SU-DHL-6 (cell line): Measurements from ENCODE around the gene ZNF138.
"Not testable (repeated sequence)": the region's sequence is repeated elsewhere in the genome, so short reads cannot be mapped to it uniquely, and the experiment has no call there.

Experiments used
- H2AFZ ChIP-seq: fragments of 200-600 bp; sonication (generic); 2 replicates; pipeline ENCODE4 v1.6.1; 2014; ENCODE audit warnings: low read depth, mild to moderate bottlenecking, moderate library complexity, mixed read lengths, antibody characterized with exemption, low read length; ENCODE audit not compliant: severe bottlenecking
- H3F3A ChIP-seq: fragments of 200-600 bp; shearing (Covaris generic); 2 replicates; pipeline ENCODE4 v1.6.0; 2016; ENCODE audit warnings: antibody characterized with exemption, mild to moderate bottlenecking; ENCODE audit not compliant: insufficient read depth
- H3K27ac ChIP-seq: fragments of 200-600 bp; sonication (generic); 2 replicates; pipeline ENCODE4 v1.5.1; 2016; ENCODE audit warnings: low read depth, mild to moderate bottlenecking, low read length, moderate library complexity, mixed read lengths
- H3K27me3 ChIP-seq: fragments of 200-600 bp; sonication (generic), shearing (Covaris generic); 2 replicates; pipeline ENCODE4 v1.6.0; 2014; ENCODE audit warnings: mild to moderate bottlenecking, low read length
- H3K36me3 ChIP-seq: fragments of 200-600 bp; sonication (generic); 2 replicates; pipeline ENCODE4 v1.6.1; 2014; ENCODE audit warnings: mild to moderate bottlenecking, low read length, mixed read lengths
- H3K4me2 ChIP-seq: fragments of 300-600, 200-600 bp; shearing (Covaris generic), sonication (generic); 2 replicates; pipeline ENCODE4 v1.6.0; 2014; ENCODE audit warnings: low read length, low read depth, mild to moderate bottlenecking; ENCODE audit not compliant: poor library complexity, severe bottlenecking
- H3K4me3 ChIP-seq: fragments of 200-600 bp; sonication (generic); 2 replicates; pipeline ENCODE4 v1.5.1; 2014; ENCODE audit warnings: antibody characterized with exemption, low read length, mild to moderate bottlenecking, mixed read lengths; ENCODE audit not compliant: insufficient read depth, poor library complexity, severe bottlenecking
- H3K79me2 ChIP-seq: fragments of 200-600 bp; sonication (generic); 2 replicates; pipeline ENCODE4 v1.6.1; 2014; ENCODE audit warnings: mild to moderate bottlenecking, low read length, moderate library complexity; ENCODE audit not compliant: insufficient read depth
- H3K9ac ChIP-seq: fragments of 200-600 bp; sonication (generic); 2 replicates; pipeline ENCODE4 v1.7.0; 2014; ENCODE audit warnings: mild to moderate bottlenecking, low read length
- H3K9me2 ChIP-seq: fragments of 200-600 bp; sonication (generic); replicated peaks from 2 replicates; pipeline ENCODE4 v1.6.1; 2014; ENCODE audit warnings: low read length; ENCODE audit not compliant: insufficient read depth
- H3K9me3 ChIP-seq: fragments of 200-600 bp; sonication (generic); 2 replicates; pipeline ENCODE4 v1.6.1; 2014; ENCODE audit warnings: low read length, mixed read lengths; ENCODE audit not compliant: insufficient read depth
- H4K20me1 ChIP-seq: fragments of 200-600 bp; sonication (generic); 2 replicates; pipeline ENCODE4 v1.6.1; 2014; ENCODE audit warnings: low read depth, mild to moderate bottlenecking, antibody characterized with exemption, low read length, moderate library complexity, mixed read lengths
- EZH2phosphoT487 ChIP-seq: fragments of 200-600 bp; sonication (generic), shearing (Covaris generic); conservative IDR thresholded peaks from 2 replicates; pipeline ENCODE4 v1.6.1; 2018; ENCODE audit warnings: mild to moderate bottlenecking, antibody characterized with exemption, low read length, moderate library complexity, mixed read lengths
- TF ChIP-seq, protein P1 (sequence below): fragments of 200-600 bp; sonication (generic); IDR thresholded peaks from one replicate; pipeline ENCODE4 v1.5.1; 2017; ENCODE audit warnings: antibody characterized with exemption, mild to moderate bottlenecking, low read length, moderate library complexity; ENCODE audit not compliant: insufficient read depth, poor library complexity, severe bottlenecking

ZNF138 gene

DNA sequence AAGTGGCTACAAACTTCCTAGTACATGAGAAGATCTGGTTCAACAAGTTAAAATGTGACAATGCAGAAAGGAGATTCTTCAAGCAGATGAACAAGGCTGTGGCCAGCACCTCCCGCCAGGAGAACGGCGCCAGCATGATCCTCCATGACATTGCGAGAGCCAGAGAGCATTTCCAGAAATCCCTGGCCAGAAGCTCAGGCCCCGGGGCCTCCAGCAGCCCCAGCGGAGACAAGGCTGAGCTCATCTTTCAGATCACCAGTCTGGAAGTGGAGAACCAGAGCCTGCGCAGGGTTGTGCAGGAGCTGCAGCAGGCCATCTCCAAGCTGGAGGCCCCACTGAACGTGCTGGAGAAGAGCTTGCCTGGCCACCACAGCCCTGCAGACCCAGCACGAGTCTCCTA lies 68.8 kb downstream of the ZNF138 start:
- H3F3A ChIP-seq: no peaks in the 10 kb centered on the region
- no peaks in the 10 kb centered on the region for H3K27me3 ChIP-seq
- TF ChIP-seq, protein P1, sequence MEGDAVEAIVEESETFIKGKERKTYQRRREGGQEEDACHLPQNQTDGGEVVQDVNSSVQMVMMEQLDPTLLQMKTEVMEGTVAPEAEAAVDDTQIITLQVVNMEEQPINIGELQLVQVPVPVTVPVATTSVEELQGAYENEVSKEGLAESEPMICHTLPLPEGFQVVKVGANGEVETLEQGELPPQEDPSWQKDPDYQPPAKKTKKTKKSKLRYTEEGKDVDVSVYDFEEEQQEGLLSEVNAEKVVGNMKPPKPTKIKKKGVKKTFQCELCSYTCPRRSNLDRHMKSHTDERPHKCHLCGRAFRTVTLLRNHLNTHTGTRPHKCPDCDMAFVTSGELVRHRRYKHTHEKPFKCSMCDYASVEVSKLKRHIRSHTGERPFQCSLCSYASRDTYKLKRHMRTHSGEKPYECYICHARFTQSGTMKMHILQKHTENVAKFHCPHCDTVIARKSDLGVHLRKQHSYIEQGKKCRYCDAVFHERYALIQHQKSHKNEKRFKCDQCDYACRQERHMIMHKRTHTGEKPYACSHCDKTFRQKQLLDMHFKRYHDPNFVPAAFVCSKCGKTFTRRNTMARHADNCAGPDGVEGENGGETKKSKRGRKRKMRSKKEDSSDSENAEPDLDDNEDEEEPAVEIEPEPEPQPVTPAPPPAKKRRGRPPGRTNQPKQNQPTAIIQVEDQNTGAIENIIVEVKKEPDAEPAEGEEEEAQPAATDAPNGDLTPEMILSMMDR: no peak
- TF ChIP-seq EZH2phosphoT487: no peak
- H3K27ac ChIP-seq: no peak overlapping the region
- H3K9ac ChIP-seq: no peak overlapping the region
- no peak overlapping the region for H3K4me2 ChIP-seq
- no peaks in the 10 kb centered on the region for H3K9me3 ChIP-seq
- no peaks in the 10 kb centered on the region for H3K79me2 ChIP-seq
- H3K9me2 ChIP-seq: no peaks in the 10 kb centered on the region
- peaks cover 4% of the 10 kb centered on the region; the same call in 1 of the 2 replicates for H3K36me3 ChIP-seq
- H2AFZ ChIP-seq: no peak overlapping the region
- no peaks in the 10 kb centered on the region for H4K20me1 ChIP-seq
- H3K4me3 ChIP-seq: no peak overlapping the region

DNA sequence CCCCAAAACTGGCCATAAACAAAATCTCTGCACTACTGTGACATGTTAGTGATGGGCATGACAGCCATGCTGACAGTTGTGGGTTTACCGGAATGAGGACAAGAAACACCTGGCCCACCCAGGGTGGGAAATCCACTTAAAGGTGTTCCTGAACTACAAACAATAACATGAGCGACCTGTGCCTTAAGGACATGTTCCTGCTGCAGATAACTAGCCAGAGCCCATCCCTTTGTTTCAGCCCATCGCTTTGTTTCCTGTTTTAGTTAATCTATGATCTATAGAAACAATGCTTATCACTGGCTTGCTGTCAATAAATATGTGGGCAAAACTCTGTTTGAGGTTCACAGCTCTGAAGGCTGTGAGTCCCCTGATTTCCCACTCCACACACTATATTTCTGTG lies 69.3 kb downstream of the ZNF138 start:
- not testable (repeated sequence) for H4K20me1 ChIP-seq, H3K27ac ChIP-seq, H3K4me2 ChIP-seq, H3K9me3 ChIP-seq, H3K36me3 ChIP-seq, H3K27me3 ChIP-seq, H3K4me3 ChIP-seq, H2AFZ ChIP-seq, H3K9me2 ChIP-seq, H3K79me2 ChIP-seq, H3K9ac ChIP-seq, H3F3A ChIP-seq

DNA sequence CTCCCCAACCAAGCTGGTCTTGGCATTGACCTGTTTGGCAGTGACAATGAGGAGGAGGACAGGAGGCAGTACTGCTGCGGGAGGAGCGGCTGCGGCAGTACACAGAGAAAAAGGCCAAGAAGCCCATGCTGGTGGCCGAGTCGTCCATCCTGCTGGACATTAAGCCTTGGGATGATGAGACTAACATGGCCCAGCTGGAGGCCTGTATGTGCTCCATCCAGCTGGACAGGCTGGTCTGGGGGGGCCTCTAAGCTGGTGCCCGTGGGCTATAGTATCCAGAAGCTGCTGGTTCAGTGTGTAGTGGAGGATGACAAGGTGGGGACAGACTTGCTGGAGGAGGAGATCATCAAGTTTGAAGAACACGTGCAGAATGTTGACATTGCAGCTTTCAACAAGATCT lies 69.7 kb downstream of the ZNF138 start:
- no peak overlapping the region for H3K4me3 ChIP-seq
- H3K9me2 ChIP-seq: no peaks in the 10 kb centered on the region
- H3K9ac ChIP-seq: no peak overlapping the region
- no peak overlapping the region for H3K4me2 ChIP-seq
- TF ChIP-seq, protein P1: no peak
- TF ChIP-seq EZH2phosphoT487: no peak
- no peaks in the 10 kb centered on the region for H3F3A ChIP-seq
- H3K36me3 ChIP-seq: no peaks in the 10 kb centered on the region
- H3K27ac ChIP-seq: no peak overlapping the region
- no peaks in the 10 kb centered on the region for H4K20me1 ChIP-seq
- no peak overlapping the region for H2AFZ ChIP-seq
- H3K27me3 ChIP-seq: no peaks in the 10 kb centered on the region
- no peaks in the 10 kb centered on the region for H3K79me2 ChIP-seq
- no peaks in the 10 kb centered on the region for H3K9me3 ChIP-seq

DNA sequence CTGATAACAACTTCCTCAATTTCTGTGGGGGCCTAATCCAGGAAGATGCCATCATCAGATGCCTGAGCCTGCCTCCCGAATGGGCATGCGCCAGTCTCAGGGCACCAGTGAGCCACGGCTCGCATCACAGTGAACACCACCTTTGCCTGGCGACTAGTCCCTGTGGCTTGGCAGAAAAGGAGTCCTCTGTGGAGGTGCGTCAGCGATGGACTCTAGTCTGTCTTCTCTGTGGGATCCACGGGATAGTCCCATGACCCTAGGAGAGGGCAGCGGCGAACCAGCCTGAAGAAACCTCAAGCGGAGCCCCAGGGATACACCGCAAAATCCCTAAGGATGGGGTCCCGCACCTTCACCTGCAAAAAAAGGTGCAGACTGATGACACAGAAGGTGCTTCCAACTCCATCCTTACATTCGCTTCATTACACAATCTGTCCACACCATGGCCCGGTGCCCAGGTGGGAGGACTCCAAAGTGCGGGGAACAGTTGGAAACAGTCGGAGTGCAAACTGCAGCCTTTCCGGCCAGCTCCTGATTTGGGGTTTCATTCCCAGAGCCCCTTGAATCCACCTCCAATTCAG lies 73.7 kb downstream of the ZNF138 start:
- no peak overlapping the region for H3K4me3 ChIP-seq
- H2AFZ ChIP-seq: no peak overlapping the region
- no peak overlapping the region for H3K27ac ChIP-seq
- H3K9ac ChIP-seq: no peak overlapping the region
- no peaks in the 10 kb centered on the region for H3F3A ChIP-seq
- TF ChIP-seq, protein P1: no peak
- no peak for TF ChIP-seq EZH2phosphoT487
- H3K9me3 ChIP-seq: no peaks in the 10 kb centered on the region
- no peaks in the 10 kb centered on the region for H3K27me3 ChIP-seq
- no peaks in the 10 kb centered on the region for H3K79me2 ChIP-seq
- H3K36me3 ChIP-seq: no peaks in the 10 kb centered on the region
- no peak overlapping the region for H3K4me2 ChIP-seq
- no peaks in the 10 kb centered on the region for H4K20me1 ChIP-seq
- no peaks in the 10 kb centered on the region for H3K9me2 ChIP-seq
